ENCODE data around the gene GPRC5C.

The GPRC5C gene

DNA sequence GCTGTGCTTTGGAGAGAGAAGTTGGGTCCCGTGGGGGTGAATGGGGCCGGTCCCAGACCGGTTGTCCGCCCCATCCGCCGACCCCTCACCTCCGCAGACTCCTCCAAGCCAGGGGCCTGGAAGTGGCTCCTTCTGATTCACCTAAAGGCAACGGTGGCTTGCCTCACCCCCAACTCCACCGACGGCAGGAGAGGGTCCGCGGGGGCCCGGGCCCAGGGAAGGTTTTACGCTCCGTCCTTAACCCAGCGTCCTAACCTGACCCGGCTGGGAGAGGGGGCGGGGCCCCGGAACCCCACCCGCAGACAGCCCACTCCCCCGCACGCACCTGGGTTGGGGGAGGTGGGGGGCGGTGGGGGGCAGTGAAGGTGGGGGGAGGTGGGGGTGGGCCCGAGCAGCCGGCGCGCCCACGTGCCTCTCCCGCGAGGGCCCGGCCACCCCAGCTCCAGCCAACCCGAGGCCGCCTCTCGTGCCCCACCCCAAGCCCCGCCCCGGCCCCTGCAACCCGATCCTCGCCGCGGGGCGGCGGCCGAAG lies 21.8 kb downstream of the GPRC5C start:
- DNase-seq = no peak

DNA sequence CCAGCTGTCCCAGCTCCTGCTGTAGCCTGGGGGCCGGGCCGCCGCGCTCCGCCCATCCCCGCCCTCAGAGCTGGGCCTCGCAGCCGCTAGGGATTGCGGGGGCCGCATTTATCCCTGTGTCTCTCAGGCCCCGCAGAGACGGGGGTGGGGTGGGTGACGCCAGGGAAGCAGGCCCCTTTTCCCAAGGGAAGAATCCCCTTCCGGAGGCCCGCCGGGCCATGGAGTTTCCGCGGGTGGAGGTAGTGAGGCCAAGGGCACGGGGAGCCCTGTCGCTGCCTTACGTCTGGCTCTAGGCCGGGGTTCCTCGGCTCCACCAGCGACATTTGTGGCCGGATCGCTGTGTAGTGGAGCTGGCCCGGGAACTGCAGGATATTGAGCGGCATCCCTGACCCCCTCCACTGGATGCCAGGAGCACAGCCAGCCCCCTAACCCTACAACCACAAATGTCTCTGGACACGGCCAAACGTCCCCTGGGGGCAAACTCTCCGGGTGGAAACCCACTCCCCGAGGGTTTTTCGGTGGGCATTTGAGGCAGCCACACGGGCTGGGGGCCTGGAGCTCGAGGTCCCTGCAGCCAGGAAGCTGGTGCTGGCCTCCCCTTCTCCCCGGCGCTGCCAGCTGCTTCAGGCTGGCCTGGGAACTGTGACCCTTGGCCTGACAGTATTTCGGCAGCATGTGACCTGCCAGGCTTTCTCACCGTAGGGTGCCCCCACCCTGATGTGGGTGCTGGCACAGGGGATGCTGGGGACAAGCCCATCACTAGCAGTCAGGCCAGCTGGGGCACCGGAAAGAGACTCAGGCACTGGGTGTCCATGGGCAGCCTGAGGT lies 22.5 kb downstream of the GPRC5C start:
- peak; percentile 79 for DNase-seq

DNA sequence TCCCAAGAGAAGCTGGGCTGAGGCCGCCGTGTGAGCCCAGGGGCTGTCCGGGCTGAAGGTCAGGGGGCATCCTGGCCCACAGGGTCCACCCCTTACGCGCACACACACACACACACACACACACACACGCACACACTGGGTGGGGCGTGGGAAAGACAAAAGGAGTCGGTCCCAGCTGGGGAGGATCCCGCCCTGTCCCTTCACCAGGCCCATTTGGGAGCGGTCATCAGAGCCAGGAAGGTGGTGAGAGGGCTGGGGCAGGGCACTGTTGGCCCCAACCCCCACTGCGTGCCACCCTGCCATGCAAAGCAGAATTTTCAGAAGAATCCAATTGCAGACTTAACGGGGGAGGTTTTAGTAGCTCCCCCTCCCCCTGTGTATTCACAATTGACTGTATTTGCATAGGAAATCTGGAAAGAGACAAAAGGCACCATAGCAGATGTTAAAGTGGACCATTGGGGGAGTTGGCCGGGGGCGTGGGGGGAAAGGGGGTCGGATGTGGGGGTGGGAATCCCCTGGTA lies 23.2 kb downstream of the GPRC5C start:
- DNase-seq = peak; percentile 14

DNA sequence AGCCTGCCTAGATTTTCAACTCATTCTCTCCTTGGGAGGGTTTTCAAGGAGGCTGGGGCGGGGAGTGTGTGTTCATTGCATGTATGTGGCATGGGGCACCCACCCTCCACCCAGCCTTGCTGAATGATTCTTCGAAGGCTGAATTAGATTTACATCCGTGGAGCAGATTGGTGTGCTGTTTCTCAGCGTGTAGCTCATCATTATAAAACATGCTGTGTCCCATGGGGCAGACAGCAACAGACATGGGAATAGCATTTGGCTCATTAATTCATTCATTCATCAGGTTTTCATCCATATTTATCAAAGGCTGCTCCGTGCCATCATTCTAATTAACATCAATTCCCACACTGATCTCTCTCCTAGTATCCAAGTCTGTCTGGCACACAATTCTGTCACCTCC lies 23.9 kb downstream of the GPRC5C start:
- peak; percentile 70 for DNase-seq

DNA sequence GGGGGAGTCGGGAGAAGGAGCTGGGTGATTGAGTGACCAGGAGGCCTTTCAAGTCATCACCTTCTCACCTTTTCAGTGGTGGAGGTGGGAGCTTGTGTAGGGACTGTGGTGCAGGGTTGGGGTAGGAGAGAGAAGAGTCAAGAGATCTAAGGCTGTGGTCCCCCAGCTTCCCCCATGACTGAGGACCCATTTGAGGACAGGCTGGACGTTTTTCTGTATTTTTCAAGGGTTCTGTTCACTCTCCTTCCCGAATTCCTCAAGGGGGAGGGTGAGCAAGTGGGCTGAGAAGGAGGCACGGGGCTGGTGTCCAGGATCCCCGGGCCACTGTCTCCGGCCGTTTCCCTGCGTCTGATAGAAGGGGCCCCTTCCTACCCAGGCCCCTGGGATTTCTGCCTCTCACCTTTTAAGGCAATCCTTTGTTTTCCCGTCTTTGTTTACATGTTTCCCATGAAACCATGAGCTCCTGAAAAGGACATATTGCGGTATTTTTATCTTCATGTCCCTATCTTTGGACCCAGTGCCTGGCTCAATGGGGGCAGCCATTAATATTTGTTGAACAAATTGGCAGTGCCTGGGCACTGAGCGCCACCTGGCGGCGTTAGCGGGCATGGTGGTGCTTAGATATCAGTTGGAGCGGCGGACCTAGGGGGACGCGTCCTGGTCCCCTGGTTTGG lies 25.4 kb downstream of the GPRC5C start:
- DNase-seq = peak; percentile 84

DNA sequence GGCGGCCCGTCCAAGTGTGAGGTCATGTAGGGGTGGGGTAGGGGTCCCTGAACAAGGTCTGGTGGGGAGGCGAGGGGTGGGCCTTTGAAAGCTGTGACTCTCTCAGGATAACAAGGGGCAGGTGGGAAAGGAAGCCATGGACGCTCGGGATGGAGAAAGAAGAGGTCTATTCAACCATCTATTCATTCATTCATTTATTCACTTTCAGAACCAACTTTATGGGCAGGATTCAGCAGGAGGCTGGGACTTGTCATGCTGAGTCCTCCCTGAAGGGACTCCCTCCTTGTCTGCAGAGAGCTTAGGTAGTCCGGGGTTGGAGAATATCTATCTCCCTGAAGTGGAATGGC lies 25.9 kb downstream of the GPRC5C start:
- DNase-seq = no peak

DNA sequence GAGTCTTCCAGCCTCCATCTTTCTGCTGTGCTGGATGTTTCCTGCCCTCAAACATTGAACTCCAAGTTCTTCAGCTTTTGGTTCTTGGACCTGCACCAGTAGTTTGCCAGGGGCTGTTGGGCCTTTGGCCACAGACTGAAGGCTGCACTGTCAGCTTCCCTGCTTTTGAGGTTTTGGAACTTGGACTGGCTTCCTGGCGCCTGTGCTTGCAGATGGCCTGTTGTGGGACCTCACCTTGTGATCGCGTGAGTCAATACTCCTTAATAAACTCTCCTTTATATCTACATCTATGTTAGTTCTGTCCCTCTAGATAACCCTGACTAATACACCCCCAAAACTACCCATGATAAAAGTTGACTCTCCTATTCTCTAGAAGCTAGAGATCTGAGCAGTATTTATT lies 26.9 kb downstream of the GPRC5C start:
- DNase-seq = no peak

DNA sequence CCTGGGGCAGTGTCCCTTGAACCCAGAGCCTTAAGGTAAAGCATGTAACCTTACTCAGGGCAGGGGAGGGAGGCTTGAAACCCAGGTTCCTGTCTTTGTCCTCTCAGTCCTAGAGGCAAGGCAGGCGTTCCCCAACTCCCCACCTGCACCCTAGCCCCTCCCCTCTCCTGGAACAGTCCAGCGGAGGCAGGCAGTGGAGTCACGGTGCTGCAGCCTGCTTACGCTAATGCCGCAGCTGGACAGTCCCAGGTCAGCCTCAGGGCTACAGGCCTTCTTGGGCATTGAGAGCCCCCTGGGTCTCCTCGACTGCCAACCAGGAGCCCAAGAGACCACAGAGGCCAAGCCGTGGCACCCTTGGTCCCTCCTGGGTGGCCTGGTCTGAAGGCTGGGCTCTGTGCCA lies 27.7 kb downstream of the GPRC5C start:
- DNase-seq = no peak

DNA sequence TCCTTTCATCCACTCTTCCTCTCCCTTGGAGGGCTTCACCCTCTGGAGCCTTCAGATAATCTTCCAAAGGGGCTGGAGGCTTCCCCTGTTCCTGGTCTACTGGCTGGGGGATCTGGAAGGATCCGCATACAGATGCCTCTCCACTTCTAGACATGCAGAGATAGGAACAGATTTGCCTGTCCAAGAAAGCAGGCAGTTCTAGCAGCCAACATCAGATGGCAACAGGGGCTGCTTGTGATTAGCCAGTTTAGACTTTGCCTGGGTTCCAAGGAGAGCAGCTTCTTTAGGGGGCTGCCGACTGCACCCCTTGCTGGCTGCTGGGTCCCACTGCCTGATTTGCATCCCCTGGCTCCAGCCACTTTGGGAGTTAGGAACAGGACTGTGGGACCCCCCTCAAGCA lies 28.4 kb downstream of the GPRC5C start:
- DNase-seq = no peak

DNA sequence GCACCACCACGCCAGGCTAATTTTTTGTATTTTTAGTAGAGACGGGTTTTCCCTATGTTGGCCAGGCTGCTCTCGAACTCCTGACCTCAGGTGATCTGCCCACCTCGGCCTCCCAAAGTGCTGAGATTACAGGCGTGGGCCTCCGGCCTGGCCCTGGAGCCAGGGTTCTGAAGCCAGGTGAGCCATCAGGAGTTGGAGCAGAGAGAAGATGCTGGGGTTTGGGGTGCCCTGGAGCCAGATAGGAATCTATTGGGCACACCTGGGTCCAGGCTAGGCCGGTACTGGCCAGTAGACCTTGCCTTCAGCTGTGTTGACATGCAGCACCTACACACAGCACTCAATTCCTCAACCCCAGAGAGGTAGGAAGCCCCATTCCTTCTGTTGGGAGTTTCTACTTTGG lies 29.1 kb downstream of the GPRC5C start:
- DNase-seq = no peak

DNA sequence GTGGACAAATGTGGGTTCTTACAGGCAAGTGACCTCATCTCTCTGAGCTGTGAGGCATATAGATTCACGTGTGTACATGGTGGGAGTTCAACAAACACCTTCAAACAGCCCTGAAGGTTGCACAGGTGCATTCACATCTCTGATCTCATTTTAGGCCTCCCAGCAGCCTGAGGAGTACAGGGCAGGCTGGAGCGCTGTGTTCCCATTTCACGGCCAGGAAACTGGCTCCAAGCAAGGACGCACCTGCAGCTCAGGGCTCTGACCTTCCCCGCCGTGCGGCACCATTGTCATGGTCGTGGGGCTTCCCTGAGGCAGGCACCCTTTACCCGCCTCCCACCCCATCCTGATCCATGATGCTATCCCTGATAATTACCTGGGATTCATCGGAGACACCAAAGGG lies 29.7 kb downstream of the GPRC5C start:
- no peak for DNase-seq

DNA sequence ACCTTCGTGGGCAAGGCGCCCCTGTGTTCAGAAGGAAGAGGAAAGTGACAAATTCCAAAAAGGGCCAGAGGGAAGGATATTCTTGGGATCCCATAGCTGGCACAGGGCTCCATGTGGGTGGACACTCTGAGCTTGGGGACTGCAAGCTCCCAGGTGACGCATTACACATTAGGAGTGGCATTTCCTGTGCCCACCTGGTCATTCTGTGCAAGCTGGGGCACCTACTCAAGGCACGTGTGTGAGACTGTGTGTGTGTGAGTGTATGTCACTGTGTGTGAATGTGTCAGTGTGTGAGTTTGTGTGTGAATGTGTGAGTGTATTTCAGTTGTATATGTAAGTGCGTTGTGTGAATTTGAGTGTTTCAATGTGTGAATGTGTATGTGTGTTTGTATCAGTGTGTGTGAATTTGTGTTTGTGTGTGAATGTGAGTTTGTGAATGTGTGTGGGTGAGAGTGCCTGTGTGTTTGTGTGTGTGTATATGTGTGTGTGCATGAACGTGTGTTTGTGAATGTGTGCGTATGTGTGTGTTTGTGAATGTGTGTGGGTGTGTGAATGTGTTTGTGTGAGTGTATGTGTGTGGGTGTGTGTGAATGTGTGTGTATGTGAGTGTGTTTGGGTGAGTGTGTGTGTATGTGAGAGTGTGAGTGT lies 33.0 kb downstream of the GPRC5C start:
- DNase-seq = no peak

DNA sequence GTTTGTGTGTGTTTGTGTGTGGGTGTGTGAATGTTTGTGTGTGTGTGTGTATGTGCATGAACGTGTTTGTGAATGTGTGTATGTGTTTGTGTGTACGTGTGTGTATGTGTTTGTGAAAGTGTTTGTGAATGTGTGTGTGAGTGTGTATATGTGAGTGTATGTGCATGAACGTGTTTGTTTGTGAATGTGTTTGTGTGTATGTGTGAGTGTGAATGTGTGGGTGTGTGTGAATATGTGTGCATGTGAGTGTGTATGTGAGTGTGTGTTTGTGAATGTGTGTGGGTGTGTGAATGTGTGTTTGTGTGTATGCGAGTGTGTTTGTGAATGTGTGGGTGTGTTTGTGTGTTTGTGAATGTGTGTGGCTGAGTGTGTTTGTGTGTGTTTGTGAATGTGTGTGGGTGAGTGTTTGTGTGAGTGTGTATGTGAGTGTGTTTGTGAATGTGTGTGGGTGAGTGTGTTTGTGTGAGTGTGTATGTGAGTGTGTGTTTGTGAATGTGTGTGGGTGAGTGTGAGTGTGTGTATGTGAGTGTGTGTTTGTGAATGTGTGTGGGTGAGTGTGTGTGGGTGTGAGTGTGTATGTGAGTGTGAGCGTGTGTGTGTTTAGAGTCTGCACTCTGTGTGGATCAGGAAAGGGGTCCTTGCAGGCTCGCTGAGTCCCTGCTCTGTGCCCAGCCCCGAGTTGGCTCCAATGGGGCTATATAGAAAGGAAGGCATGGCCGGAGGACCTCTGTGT lies 33.7 kb downstream of the GPRC5C start:
- no peak for DNase-seq

DNA sequence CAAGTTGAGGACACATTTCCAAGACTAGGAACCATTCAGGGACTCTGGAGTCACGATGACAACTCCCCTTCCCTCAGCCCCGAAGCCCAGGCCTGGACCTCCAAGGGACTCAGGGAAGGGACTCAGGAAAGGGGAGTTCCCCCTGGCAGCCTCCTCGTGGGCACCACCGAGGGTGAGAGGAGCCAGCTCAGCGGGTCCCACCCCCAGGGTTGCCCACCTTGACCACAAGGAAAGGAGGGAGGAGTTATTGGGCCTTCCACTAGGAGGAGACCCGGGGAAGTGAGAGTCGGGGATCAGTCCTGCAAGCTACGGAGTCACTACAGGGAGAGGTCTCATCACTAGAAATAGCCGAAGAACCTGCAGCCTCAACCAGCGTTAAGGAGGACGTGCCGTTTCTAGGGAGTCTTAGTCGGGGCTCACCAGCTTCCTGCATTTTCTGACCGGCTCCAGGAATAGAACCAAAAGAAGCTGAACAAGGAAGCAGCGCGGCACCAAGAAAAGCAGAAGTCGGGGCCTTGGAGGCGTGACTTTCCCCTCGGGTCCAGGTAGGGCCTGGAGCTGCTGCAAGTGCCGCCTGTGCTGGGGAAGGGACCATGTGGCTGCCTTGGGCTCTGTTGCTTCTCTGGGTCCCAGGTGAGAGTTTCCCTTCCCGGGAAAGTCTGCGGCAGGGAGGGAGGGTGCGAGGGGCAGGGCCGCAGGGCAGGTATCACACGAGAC lies 34.4 kb downstream of the GPRC5C start, which contains the start of gene CD300A:
TSS of gene CD300A (plus strand) at position 524 of the 717 bp plus-strand sequence. CDS start at position 594, 70 bp downstream.
- no peak for DNase-seq

DNA sequence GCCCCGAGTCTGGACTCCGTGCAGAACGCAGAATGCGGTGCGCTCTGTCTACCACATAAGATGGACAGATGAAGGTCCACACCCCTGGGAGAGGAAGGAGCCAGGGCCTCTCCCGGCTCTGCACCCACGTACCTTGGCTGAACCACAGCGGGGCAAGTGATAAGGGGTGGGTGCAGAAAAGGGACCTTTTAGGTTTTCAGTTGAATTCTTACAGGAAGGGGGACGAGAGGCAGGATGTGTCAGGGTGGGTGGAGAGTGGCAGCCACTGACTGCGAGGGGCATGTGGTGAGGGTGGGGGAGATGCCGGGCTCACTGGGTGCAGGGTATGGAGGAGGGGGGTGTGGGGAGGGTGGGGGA lies 34.9 kb downstream of the GPRC5C start:
- no peak for DNase-seq

DNA sequence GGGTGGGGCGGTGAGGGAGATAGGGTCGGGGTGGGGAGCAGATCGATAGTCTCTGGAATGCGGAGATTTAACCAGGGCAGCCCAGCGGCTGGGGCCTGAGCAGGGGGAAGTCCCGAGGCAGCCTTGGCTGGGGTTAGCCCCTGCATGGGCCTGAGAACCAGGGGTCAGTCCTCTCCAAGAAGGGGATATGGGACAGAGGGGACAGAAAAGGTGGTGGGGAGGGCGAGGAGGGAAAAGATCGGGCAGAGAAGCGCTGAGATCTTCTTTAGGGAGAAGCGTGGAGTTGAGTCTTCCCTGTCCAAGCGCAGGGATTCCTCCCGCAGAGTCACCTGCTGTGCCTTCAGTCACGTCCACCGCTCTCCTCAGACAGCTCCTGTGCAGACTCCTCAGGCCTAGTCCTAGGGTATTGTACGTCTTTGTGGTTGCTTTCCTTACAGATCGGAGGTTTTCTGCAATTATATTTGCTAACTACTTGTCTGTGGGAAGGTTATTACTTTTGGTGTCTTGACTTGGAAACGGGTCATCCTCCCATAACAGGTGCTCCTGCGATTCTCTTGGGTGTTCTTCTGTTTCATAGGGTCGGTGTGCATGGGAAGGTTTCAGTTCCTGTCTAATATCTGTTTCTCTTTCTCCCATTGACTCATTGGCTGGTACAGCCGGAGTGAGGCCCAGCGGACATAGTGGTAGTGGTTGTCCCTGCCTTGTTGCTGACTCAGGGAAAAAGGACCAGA lies 35.5 kb downstream of the GPRC5C start:
- DNase-seq = no peak

DNA sequence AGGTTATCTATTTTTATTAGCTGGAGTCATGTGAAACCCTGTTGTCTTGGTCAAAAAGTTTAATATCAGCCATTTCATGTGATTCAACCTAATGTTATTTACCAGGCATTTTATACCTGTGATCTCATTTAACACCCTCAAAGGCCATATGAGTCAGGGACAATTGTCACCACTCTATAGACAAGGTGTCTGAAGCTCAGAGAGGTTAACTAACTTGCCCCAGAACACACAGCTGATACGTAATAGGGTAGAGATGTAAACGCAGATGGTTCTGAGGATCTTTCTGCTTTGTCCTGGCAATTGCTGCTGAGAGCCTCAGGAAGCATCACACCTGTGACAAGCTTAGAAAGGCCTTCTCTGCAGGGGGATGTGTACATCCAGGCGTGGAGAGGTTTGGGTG lies 39.5 kb downstream of the GPRC5C start:
- DNase-seq = no peak

DNA sequence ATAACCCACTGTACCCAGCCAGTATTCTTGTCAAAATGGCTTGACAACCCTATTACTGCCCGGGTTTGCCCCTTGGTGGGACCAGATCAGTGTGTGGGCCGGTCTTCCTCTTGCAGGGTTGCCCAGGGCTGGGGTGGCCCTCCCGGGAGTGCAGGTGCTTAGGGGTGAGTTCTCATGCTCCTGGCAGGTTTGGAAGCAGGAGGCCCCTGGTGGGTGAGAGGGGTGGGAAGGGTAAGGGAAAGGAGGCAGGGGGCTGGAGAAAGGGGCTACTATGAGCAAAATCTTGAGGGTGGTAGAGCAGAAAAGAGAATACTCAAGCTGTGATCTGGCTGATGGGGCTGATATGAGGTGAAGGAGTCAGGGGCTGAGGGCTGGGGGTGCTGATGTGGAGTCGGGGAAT lies 41.0 kb downstream of the GPRC5C start:
- no peak for DNase-seq

DNA sequence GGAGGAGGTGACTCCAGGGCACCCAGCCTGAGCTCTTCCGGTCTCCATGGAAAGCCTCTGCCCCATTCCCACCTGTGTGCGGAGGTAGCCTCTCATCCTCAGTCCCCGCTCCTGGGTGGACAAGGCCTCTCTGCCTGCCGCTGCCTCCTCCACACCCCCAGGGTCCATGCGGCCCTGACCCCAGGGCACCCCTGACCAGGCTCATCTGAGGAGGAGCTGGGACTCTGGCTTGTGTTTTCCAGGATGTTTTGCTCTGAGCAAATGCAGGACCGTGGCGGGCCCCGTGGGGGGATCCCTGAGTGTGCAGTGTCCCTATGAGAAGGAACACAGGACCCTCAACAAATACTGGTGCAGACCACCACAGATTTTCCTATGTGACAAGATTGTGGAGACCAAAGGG lies 41.4 kb downstream of the GPRC5C start:
- no peak for DNase-seq

DNA sequence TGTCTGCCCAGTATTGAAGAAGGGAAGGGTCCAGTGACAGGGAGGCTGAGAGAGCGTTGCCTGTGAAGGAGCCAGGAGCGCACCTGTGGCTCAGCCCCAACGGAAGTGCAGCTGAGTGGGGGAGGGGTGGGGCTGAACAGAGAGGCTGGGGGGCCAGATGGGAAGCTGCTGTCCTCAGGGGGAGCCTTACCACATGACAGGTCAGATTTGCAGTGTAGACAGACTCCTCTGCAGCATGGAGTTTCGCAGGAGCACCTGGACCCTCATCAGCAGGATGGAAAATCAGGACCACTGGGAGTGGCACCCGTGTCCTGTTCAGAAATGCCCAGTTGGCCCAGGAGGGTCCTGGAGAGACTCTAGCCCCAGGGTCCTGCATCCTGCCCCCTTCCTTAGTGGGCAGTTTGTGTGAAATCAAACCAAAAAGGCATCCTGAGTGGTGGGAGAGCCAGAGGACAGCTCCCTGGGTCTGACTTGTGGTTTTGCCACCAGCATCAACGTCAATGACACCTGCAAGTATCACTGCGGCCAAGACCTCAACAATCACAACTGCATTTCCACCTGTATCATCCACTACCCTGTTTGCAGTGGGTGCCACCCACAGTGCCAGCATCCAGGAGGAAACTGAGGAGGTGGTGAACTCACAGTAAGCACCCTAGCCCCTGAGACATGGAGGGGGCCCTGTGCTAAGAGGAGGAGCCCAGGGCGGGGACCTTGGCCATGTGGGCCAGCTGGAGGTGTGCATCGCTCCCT lies 42.3 kb downstream of the GPRC5C start:
- no peak for DNase-seq

DNA sequence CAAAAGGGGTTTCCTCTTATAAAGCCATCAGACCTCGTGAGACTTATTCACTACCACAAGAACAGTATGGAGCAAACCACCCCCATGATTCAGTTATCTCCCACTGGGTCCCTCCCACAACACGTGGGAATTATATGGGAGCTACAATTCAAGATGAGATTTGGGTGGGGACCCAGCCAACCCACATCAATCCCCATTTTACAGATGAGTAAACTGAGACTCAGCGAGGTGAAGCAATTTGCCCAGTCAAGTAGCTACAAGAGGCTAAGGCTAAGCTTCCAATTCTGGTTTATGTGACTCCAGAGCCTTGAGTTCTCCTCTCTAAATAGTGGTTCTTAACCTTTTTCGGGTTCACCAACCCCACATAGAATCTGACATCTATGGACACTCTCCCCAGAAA lies 43.3 kb downstream of the GPRC5C start:
- no peak for DNase-seq

All from NCI-H1694 (cell line).